HEK293T (cell line): ENCODE data around the gene ORC6.

Source experiments
- BHLHE40 ChIP-seq: fragments of 450-650 bp; IDR thresholded peaks from 2 replicates; pipeline ENCODE4 v1.6.1; 2016; ENCODE audit warnings: mild to moderate bottlenecking, moderate library complexity, borderline replicate concordance
- CTBP1 ChIP-seq: fragments of 450-650 bp; IDR thresholded peaks from 2 replicates; pipeline ENCODE4 v1.6.1; 2016; ENCODE audit warnings: borderline replicate concordance
- FOXK2 ChIP-seq: fragments of 450-650 bp; IDR thresholded peaks from 2 replicates; pipeline ENCODE4 v1.6.1; 2016; ENCODE audit warnings: mild to moderate bottlenecking
- PKNOX1 ChIP-seq: fragments of 450-650 bp; IDR thresholded peaks from 2 replicates; pipeline ENCODE4 v1.6.1; 2016
- SP1 ChIP-seq: fragments of 450-650 bp; IDR thresholded peaks from 2 replicates; pipeline ENCODE4 v1.6.1; 2017
- TARDBP ChIP-seq: fragments of 450-650 bp; IDR thresholded peaks from 2 replicates; pipeline ENCODE4 v1.6.1; 2016

- no peak for TF ChIP-seq FOXK2
- TF ChIP-seq SP1, result no peak
- TF ChIP-seq BHLHE40, result no peak
- no peak for TF ChIP-seq TARDBP
- TF ChIP-seq PKNOX1, result no peak
- no peak for TF ChIP-seq CTBP1
These were observed 40.0 kb downstream of the ORC6 start for GRCh38 chr16:46729326-46729995.
